Activated T-cell treated with anti-CD3 and anti-CD28 coated beads, Interleukin-2, amount 50 U/mL, for 72 hours (primary cell): ENCODE data around the gene ST7. TPM values are rescaled to one million over a fixed set of nuclear protein-coding genes. Genes with fewer than 3 reads are reported as not detected.

Experiments
- ATAC-seq, 2 donors: fragments of 150-1000 bp; cut with Tn5 transposase; replicated peaks in 1 of 2; 2 replicates each; pipeline ENCODE4 v1.10.0; 2021; ENCODE audit warnings: moderate library complexity in 2 of 2, mild to moderate bottlenecking in 1 of 2
- DNase-seq, 2 donors: peaks; one replicate each; pipeline ENCODE4 v3.0.0; 2021 to 2022; ENCODE audit warnings: mixed read lengths in 1 of 2
- H3K27ac Mint-ChIP-seq: one replicate; pipeline ENCODE4 v1.8.0; 2022; ENCODE audit warnings: mild to moderate bottlenecking, moderate library complexity, mixed read lengths
- H3K27me3 Mint-ChIP-seq: one replicate; pipeline ENCODE4 v1.8.0; 2022; ENCODE audit warnings: low read depth, mixed read lengths
- H3K36me3 Mint-ChIP-seq, 2 donors: one replicate each; pipeline ENCODE4 v1.8.0; 2022; ENCODE audit warnings: mixed read lengths in 2 of 2, mild to moderate bottlenecking in 1 of 2; ENCODE audit not compliant: insufficient read depth in 2 of 2
- H3K4me1 Mint-ChIP-seq: one replicate; pipeline ENCODE4 v1.8.0; 2022; ENCODE audit warnings: low read depth, mixed read lengths
- H3K4me3 Mint-ChIP-seq, 2 donors: one replicate each; pipeline ENCODE4 v1.8.0; 2022; ENCODE audit warnings: mild to moderate bottlenecking in 2 of 2, mixed read lengths in 2 of 2, moderate library complexity in 2 of 2
- H3K9me3 Mint-ChIP-seq, 2 donors: one replicate each; pipeline ENCODE4 v1.8.0; 2022; ENCODE audit warnings: mixed read lengths in 2 of 2
- total RNA-seq, 2 donors: library from RNA; stranded (reverse); gene quantifications; one replicate each; pipeline ENCODE4 v1.2.3, GENCODE V29; 2022

ST7 gene
- total RNA-seq, 2 donors from 2014 or later = 6.2 to 7.2 TPM

GRCh38 chr7:117135553-117135891 is 182.2 kb downstream of the ST7 start:
- DNase-seq (no peak), ATAC-seq (peak in 1 of 2 donors; percentile 10)
- Mint-ChIP-seq H3K36me3 (peaks cover 2 to 4% of the 10 kb centered on the region in 2 donors), H3K9me3 (no peaks in the 10 kb centered on the region), H3K4me1 (peaks cover 19% of the 10 kb centered on the region), H3K27ac (no peak overlapping the region), H3K4me3 (no peak overlapping the region), H3K27me3 (no peaks in the 10 kb centered on the region)

GRCh38 chr7:117137868-117138267 is 184.6 kb downstream of the ST7 start:
- no peak for DNase-seq
- Mint-ChIP-seq H3K4me1 (peaks cover 13% of the 10 kb centered on the region), H3K27ac (no peak overlapping the region), H3K9me3 (no peaks in the 10 kb centered on the region), H3K27me3 (no peaks in the 10 kb centered on the region), H3K4me3 (no peak overlapping the region), H3K36me3 (peaks cover 2 to 4% of the 10 kb centered on the region in 2 donors)
- ATAC-seq = no peak

GRCh38 chr7:117138495-117138894 is 185.2 kb downstream of the ST7 start:
- H3K36me3 Mint-ChIP-seq = peaks cover 2 to 4% of the 10 kb centered on the region in 2 donors
- H3K27ac Mint-ChIP-seq = no peak overlapping the region
- DNase-seq (no peak), ATAC-seq (no peak)
- H3K9me3 Mint-ChIP-seq = no peaks in the 10 kb centered on the region
- H3K4me3 Mint-ChIP-seq = no peak overlapping the region
- H3K4me1 Mint-ChIP-seq = peaks cover 16% of the 10 kb centered on the region
- no peaks in the 10 kb centered on the region for H3K27me3 Mint-ChIP-seq

GRCh38 chr7:117138981-117139380 is 185.7 kb downstream of the ST7 start:
- Mint-ChIP-seq H3K4me3 (no peak overlapping the region), H3K4me1 (peaks cover 16% of the 10 kb centered on the region), H3K36me3 (peaks cover 2 to 4% of the 10 kb centered on the region in 2 donors), H3K27me3 (no peaks in the 10 kb centered on the region), H3K27ac (no peak overlapping the region), H3K9me3 (no peaks in the 10 kb centered on the region)
- no peak for ATAC-seq
- DNase-seq = no peak

- peaks cover 14% of the 10 kb centered on the region for H3K4me1 Mint-ChIP-seq
- DNase-seq (no peak), ATAC-seq (no peak)
- H3K27ac Mint-ChIP-seq = no peak overlapping the region
- no peaks in the 10 kb centered on the region for H3K9me3 Mint-ChIP-seq
- H3K4me3 Mint-ChIP-seq = no peak overlapping the region
- H3K36me3 Mint-ChIP-seq = no peaks in the 10 kb centered on the region
- no peaks in the 10 kb centered on the region for H3K27me3 Mint-ChIP-seq
Observed at GRCh38 chr7:117139397-117139984, 186.2 kb downstream of the ST7 start.

- H3K27me3 Mint-ChIP-seq = no peaks in the 10 kb centered on the region
- no peak for ATAC-seq
- H3K36me3 Mint-ChIP-seq = no peaks in the 10 kb centered on the region
Observed at GRCh38 chr7:117140921-117141320, 187.6 kb downstream of the ST7 start.

GRCh38 chr7:117143066-117143465 is 189.8 kb downstream of the ST7 start:
- H3K36me3 Mint-ChIP-seq = no peaks in the 10 kb centered on the region
- no peak for DNase-seq
- H3K4me3 Mint-ChIP-seq = no peak overlapping the region
- H3K9me3 Mint-ChIP-seq = no peaks in the 10 kb centered on the region
- no peak for ATAC-seq
- H3K27ac Mint-ChIP-seq = peak overlapping the region; percentile 0
- H3K4me1 Mint-ChIP-seq = peaks cover 6% of the 10 kb centered on the region
- H3K27me3 Mint-ChIP-seq = no peaks in the 10 kb centered on the region

More at GRCh38 chr7:117140921-117141320, 187.6 kb downstream of the ST7 start:
- Mint-ChIP-seq H3K27ac (no peak overlapping the region), H3K4me3 (no peak overlapping the region), H3K4me1 (peaks cover 6% of the 10 kb centered on the region), H3K9me3 (no peaks in the 10 kb centered on the region)
- no peak for DNase-seq

GRCh38 chr7:117143580-117143979 is 190.3 kb downstream of the ST7 start:
- Mint-ChIP-seq H3K4me1 (peaks cover 6% of the 10 kb centered on the region), H3K9me3 (no peaks in the 10 kb centered on the region), H3K4me3 (no peak overlapping the region), H3K27ac (no peak overlapping the region), H3K27me3 (no peaks in the 10 kb centered on the region), H3K36me3 (no peaks in the 10 kb centered on the region)
- DNase-seq = no peak
- ATAC-seq = no peak

- Mint-ChIP-seq H3K4me3 (no peak overlapping the region), H3K4me1 (peaks cover 6% of the 10 kb centered on the region), H3K36me3 (no peaks in the 10 kb centered on the region), H3K9me3 (no peaks in the 10 kb centered on the region), H3K27ac (no peak overlapping the region), H3K27me3 (no peaks in the 10 kb centered on the region)
- DNase-seq (no peak), ATAC-seq (no peak)
Observed at GRCh38 chr7:117145333-117145732, 192.0 kb downstream of the ST7 start.

GRCh38 chr7:117146059-117146458 is 192.8 kb downstream of the ST7 start:
- DNase-seq (no peak), ATAC-seq (no peak)
- Mint-ChIP-seq H3K4me3 (no peak overlapping the region), H3K27me3 (no peaks in the 10 kb centered on the region), H3K9me3 (no peaks in the 10 kb centered on the region), H3K27ac (no peak overlapping the region), H3K36me3 (no peaks in the 10 kb centered on the region), H3K4me1 (peaks cover 6% of the 10 kb centered on the region)

GRCh38 chr7:117146511-117146910 is 193.2 kb downstream of the ST7 start:
- H3K36me3 Mint-ChIP-seq = no peaks in the 10 kb centered on the region
- H3K9me3 Mint-ChIP-seq = no peaks in the 10 kb centered on the region
- ATAC-seq = no peak

GRCh38 chr7:117148971-117149370 is 195.7 kb downstream of the ST7 start:
- Mint-ChIP-seq H3K27ac (no peak overlapping the region), H3K36me3 (no peaks in the 10 kb centered on the region), H3K4me1 (no peaks in the 10 kb centered on the region), H3K9me3 (no peaks in the 10 kb centered on the region), H3K27me3 (no peaks in the 10 kb centered on the region), H3K4me3 (no peak overlapping the region)
- ATAC-seq (no peak), DNase-seq (no peak)

More at GRCh38 chr7:117146511-117146910, 193.2 kb downstream of the ST7 start:
- no peak for DNase-seq
- H3K4me3 Mint-ChIP-seq = no peak overlapping the region
- H3K27me3 Mint-ChIP-seq = no peaks in the 10 kb centered on the region
- H3K27ac Mint-ChIP-seq = no peak overlapping the region
- H3K4me1 Mint-ChIP-seq = peaks cover 6% of the 10 kb centered on the region

GRCh38 chr7:117149692-117150091 is 196.4 kb downstream of the ST7 start:
- Mint-ChIP-seq H3K9me3 (no peaks in the 10 kb centered on the region), H3K27me3 (no peaks in the 10 kb centered on the region), H3K36me3 (no peaks in the 10 kb centered on the region), H3K4me1 (no peaks in the 10 kb centered on the region), H3K27ac (no peak overlapping the region), H3K4me3 (no peak overlapping the region)
- ATAC-seq (no peak), DNase-seq (no peak)

- DNase-seq (no peak), ATAC-seq (no peak)
- no peaks in the 10 kb centered on the region for H3K4me1 Mint-ChIP-seq
- H3K27ac Mint-ChIP-seq = no peak overlapping the region
- no peaks in the 10 kb centered on the region for H3K9me3 Mint-ChIP-seq
- H3K27me3 Mint-ChIP-seq = no peaks in the 10 kb centered on the region
- no peak overlapping the region for H3K4me3 Mint-ChIP-seq
- H3K36me3 Mint-ChIP-seq = no peaks in the 10 kb centered on the region
Observed at GRCh38 chr7:117152213-117153007, 199.1 kb downstream of the ST7 start.
